Measurements from ENCODE around the gene SMCO3. TPM values are rescaled to one million over a fixed set of nuclear protein-coding genes. Genes with fewer than 3 reads are reported as not detected.

SMCO3 gene
- total RNA-seq, 2 experiments from 2014 or later = not detected

DNA sequence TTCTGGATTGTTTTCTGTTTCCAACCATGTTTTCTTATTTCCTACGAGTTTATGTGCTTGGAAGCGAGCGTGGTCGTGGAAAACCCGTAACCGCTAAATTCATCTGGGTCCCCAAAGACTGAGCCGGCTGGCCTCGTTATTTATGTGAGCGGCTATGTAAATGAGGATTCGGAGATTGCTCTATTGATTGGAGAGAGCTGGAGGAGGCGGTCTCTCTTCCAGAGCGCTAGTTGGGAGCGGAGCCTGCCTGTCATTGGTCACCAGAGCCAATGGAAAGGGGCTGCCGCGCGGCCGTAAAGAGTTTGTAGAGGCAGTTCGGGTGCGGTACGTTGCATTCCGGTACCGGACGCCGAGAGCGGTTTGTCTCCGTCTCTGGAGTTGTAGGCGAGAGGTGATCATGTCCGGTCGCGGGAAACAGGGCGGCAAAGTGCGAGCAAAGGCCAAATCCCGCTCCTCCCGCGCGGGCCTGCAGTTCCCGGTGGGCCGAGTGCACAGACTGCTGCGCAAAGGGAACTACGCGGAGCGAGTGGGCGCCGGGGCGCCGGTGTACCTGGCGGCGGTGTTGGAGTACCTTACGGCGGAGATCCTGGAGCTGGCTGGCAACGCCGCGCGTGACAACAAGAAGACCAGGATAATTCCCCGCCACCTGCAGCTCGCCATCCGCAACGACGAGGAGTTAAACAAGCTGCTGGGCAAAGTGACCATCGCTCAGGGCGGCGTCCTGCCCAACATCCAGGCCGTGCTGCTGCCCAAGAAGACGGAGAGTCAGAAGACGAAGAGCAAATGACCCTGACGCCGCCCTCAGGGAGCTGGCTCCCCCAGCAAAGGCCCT lies 39.7 kb downstream of the SMCO3 start:
- Histone ChIP-seq H3K9me2 (ENCODE audit: insufficient read depth, low read length) (no peaks in the 10 kb centered on the region), H3K9me3 (ENCODE audit: low read length) (no peaks in the 10 kb centered on the region), H3K27ac (ENCODE audit: low read depth, low read length, poor library complexity, severe bottlenecking) (peak overlapping the region; percentile 81), H3K4me1 (ENCODE audit: insufficient read depth, low read length, poor library complexity, severe bottlenecking) (peaks cover 36% of the 10 kb centered on the region), H3K79me2 (ENCODE audit: insufficient read depth, low read depth, low read length) (peaks cover 20% of the 10 kb centered on the region; the same call in 1 of the 2 replicates), H3K4me3 (ENCODE audit: low read depth, low read length, poor library complexity, severe bottlenecking) (peak overlapping the region; percentile 84), H2AFZ (ENCODE audit: low read length) (peak overlapping the region; percentile 74), H3K4me2 (ENCODE audit: low read length) (peak overlapping the region; percentile 90), H3K36me3 (ENCODE audit: insufficient read depth, low read length) (peaks cover 5% of the 10 kb centered on the region; the same call in 1 of the 2 replicates), H4K20me1 (ENCODE audit: insufficient read depth, low read length) (peaks cover 8% of the 10 kb centered on the region)
- BruUV-seq (replicated peaks) = TSS peak; percentile 95
- POLR2A ChIA-PET = interaction anchor here (0.6 to 9.5 kb wide), 13 partner anchors 8 to 1136 kb away, joined by 3 to 162 read pairs (median 4); partner anchors contain the start of genes ARHGDIB, C12orf60 and WBP11
- CTCF ChIA-PET (ENCODE audit: unreplicated experiment) = interaction anchor here (0.6 to 1.8 kb wide), 3 partner anchors 10 to 180 kb away, joined by 3 to 5 read pairs (median 3); no protein-coding TSS in a partner anchor
- DNase-seq (ENCODE audit: low spot score) = peak; percentile 98
- intact Hi-C loops (cut with micrococcal nuclease; ENCODE audit: unreplicated experiment) = loop anchor here (1.0 to 10.0 kb wide), 9 partner anchors 29 to 1111 kb away; partner anchors contain the start of genes C12orf60, STRAP and WBP11
- no peak for TF ChIP-seq EZH2phosphoT487 (IDR thresholded peaks at IDR 0.05; ENCODE audit: borderline replicate concordance, low read depth, low read length)
- TF ChIP-seq, protein P1, sequence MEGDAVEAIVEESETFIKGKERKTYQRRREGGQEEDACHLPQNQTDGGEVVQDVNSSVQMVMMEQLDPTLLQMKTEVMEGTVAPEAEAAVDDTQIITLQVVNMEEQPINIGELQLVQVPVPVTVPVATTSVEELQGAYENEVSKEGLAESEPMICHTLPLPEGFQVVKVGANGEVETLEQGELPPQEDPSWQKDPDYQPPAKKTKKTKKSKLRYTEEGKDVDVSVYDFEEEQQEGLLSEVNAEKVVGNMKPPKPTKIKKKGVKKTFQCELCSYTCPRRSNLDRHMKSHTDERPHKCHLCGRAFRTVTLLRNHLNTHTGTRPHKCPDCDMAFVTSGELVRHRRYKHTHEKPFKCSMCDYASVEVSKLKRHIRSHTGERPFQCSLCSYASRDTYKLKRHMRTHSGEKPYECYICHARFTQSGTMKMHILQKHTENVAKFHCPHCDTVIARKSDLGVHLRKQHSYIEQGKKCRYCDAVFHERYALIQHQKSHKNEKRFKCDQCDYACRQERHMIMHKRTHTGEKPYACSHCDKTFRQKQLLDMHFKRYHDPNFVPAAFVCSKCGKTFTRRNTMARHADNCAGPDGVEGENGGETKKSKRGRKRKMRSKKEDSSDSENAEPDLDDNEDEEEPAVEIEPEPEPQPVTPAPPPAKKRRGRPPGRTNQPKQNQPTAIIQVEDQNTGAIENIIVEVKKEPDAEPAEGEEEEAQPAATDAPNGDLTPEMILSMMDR (conservative IDR thresholded peaks at IDR 0.05; ENCODE audit: low read length) = no peak

DNA sequence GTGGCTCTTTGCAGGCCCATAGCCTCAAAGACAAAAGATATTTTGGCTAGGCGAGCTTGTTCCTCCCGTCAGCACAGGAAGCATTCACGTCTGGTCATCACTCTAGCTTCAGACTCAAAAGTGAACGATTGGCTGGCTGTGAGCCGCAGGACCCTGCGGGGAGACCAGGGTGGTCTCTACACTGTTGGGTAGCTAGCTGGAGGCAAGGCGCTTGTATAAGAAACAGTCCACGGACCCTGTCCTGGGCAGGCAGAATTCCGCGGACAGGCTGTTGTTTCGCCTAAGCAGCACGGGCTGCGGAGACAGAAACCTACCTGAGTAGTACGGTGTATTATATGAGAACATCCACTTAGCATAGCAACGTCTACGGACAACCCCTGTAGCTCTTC lies 40.3 kb downstream of the SMCO3 start:
- Histone ChIP-seq H3K9me3 (ENCODE audit: low read length) (no peaks in the 10 kb centered on the region), H3K4me2 (ENCODE audit: low read length) (peak overlapping the region; percentile 90), H3K4me1 (ENCODE audit: insufficient read depth, low read length, poor library complexity, severe bottlenecking) (peaks cover 42% of the 10 kb centered on the region), H3K4me3 (ENCODE audit: low read depth, low read length, poor library complexity, severe bottlenecking) (peak overlapping the region; percentile 84), H4K20me1 (ENCODE audit: insufficient read depth, low read length) (peaks cover 8% of the 10 kb centered on the region), H3K36me3 (ENCODE audit: insufficient read depth, low read length) (peaks cover 8% of the 10 kb centered on the region), H3K9me2 (ENCODE audit: insufficient read depth, low read length) (no peaks in the 10 kb centered on the region), H2AFZ (ENCODE audit: low read length) (peak overlapping the region; percentile 74), H3K27ac (ENCODE audit: low read depth, low read length, poor library complexity, severe bottlenecking) (peak overlapping the region; percentile 81), H3K79me2 (ENCODE audit: insufficient read depth, low read depth, low read length) (peaks cover 24% of the 10 kb centered on the region; the same call in 1 of the 2 replicates)
- intact Hi-C loops (cut with micrococcal nuclease; ENCODE audit: unreplicated experiment) = loop anchor here (1.0 to 10.0 kb wide), 9 partner anchors 30 to 1111 kb away; partner anchors contain the start of genes C12orf60, STRAP and WBP11
- ChIA-PET POLR2A (interaction anchor here (0.5 to 9.5 kb wide), 13 partner anchors 9 to 1137 kb away, joined by 3 to 162 read pairs (median 4); partner anchors contain the start of genes ARHGDIB, C12orf60 and WBP11), CTCF (ENCODE audit: unreplicated experiment) (interaction anchor here (0.6 to 1.8 kb wide), 3 partner anchors 10 to 213 kb away, joined by 3 to 5 read pairs (median 3); no protein-coding TSS in a partner anchor)
- TF ChIP-seq, protein P1 (conservative IDR thresholded peaks at IDR 0.05; ENCODE audit: low read length) = no peak
- TF ChIP-seq EZH2phosphoT487 (IDR thresholded peaks at IDR 0.05; ENCODE audit: borderline replicate concordance, low read depth, low read length) = no peak
- peak; percentile 70 for DNase-seq (ENCODE audit: low spot score)
- no TSS peak for BruUV-seq (replicated peaks)
